Fibroblast of the conjunctiva (primary cell): Measurements from ENCODE around the gene SLC52A1.

Experiments
- DNase-seq: peaks from one replicate; pipeline ENCODE4 v3.0.0-alpha.2; 2010; ENCODE audit warnings: low read depth

SLC52A1 gene

GRCh38 chr17:4987767-4988567 is 47.3 kb downstream of the SLC52A1 start:
- DNase-seq: no peak

GRCh38 chr17:4986951-4987766 is 48.1 kb downstream of the SLC52A1 start, which contains the start of gene CAMTA2:
TSS of gene CAMTA2 (minus strand) at chr17:4987675. CDS start at chr17:4986222, 1,453 bp downstream.
- peak; percentile 52 for DNase-seq

GRCh38 chr17:4986403-4986802 is 48.8 kb downstream of the SLC52A1 start:
- no peak for DNase-seq
